PC-9 (cell line): ENCODE data around the gene AVEN. TPM values are rescaled to one million over a fixed set of nuclear protein-coding genes. Genes with fewer than 3 reads are reported as not detected.

Experiments used
- BruUV-seq: library from RNA; stranded (reverse); fragments of 400-500 nt; replicated peaks from 2 replicates; lab custom pipeline; 2021; lab: Mats Ljungman, UMichigan
- CTCF ChIA-PET: fragments of 300-600 bp; sonication (Branson Sonifier 250); formaldehyde crosslinking; loops from one replicate; lab custom pipeline; 2022; ENCODE audit warnings: antibody characterized with exemption; lab: Charles Lee
- POLR2A ChIA-PET: fragments of 300-600 bp; sonication (Branson Sonifier 250); formaldehyde crosslinking; loops from one replicate; lab custom pipeline; 2022; ENCODE audit warnings: antibody characterized with exemption; ENCODE audit not compliant: unreplicated experiment; lab: Charles Lee
- DNase-seq, 2 experiments: peaks; one replicate each; pipeline versions ENCODE4 v3.0.0 to v3.0.0-alpha.2; 2015 to 2022; ENCODE audit warnings: mixed read lengths in 1 of 2
- H2AFZ ChIP-seq: fragments of 200-600 bp; sonication (generic); 2 replicates; pipeline ENCODE4 v1.8.1; 2017; ENCODE audit warnings: antibody characterized with exemption
- H3F3A ChIP-seq: fragments of 200-600 bp; sonication (generic); 2 replicates; pipeline ENCODE4 v1.8.1; 2017; ENCODE audit warnings: antibody characterized with exemption, mild to moderate bottlenecking, low read depth; ENCODE audit not compliant: insufficient read depth
- H3K27ac ChIP-seq: fragments of 200-600 bp; sonication (generic); 2 replicates; pipeline ENCODE4 v1.6.1; 2016; ENCODE audit warnings: mixed run types
- H3K27me3 ChIP-seq: fragments of 200-600 bp; sonication (generic); 2 replicates; pipeline ENCODE4 v1.6.1; 2016; ENCODE audit warnings: low read depth, mixed run types; ENCODE audit not compliant: insufficient read depth
- H3K36me3 ChIP-seq: fragments of 200-600 bp; sonication (generic); 2 replicates; pipeline ENCODE4 v1.6.1; 2016; ENCODE audit warnings: low read depth, mixed run types
- H3K4me1 ChIP-seq: fragments of 200-600 bp; sonication (generic); replicated peaks from 2 replicates; pipeline ENCODE4 v1.6.1; 2016; ENCODE audit warnings: mixed run types; ENCODE audit not compliant: insufficient read depth
- H3K4me2 ChIP-seq: fragments of 200-600 bp; sonication (generic); 2 replicates; pipeline ENCODE4 v1.6.1; 2017; ENCODE audit warnings: mixed run types
- H3K4me3 ChIP-seq: fragments of 200-600 bp; sonication (generic); 2 replicates; pipeline ENCODE4 v1.6.1; 2016; ENCODE audit warnings: mixed run types
- H3K79me2 ChIP-seq: fragments of 200-600 bp; sonication (generic); 2 replicates; pipeline ENCODE4 v1.6.1; 2017; ENCODE audit warnings: low read depth, mixed run types
- H3K9me2 ChIP-seq: fragments of 200-600 bp; sonication (generic); 2 replicates; pipeline ENCODE4 v1.8.1; 2017; ENCODE audit warnings: mild to moderate bottlenecking; ENCODE audit not compliant: insufficient read depth
- H3K9me3 ChIP-seq: fragments of 200-600 bp; sonication (generic); 2 replicates; pipeline ENCODE4 v1.8.1; 2016; ENCODE audit warnings: low read depth; ENCODE audit not compliant: insufficient read depth
- H4K20me1 ChIP-seq: fragments of 200-600 bp; sonication (generic); 2 replicates; pipeline ENCODE4 v1.8.1; 2017; ENCODE audit not compliant: insufficient read depth
- EZH2 ChIP-seq: fragments of 200-600 bp; sonication (generic); IDR thresholded peaks from 2 replicates; pipeline ENCODE4 v1.8.0; 2017; ENCODE audit warnings: antibody characterized with exemption, low read depth
- intact Hi-C: fragments of 100-400 bp; cut with micrococcal nuclease; formaldehyde crosslinking; loops from one replicate; pipeline ENCODE4 v1.10.0; 2022; ENCODE audit not compliant: unreplicated experiment
- total RNA-seq: library from RNA; stranded (reverse); gene quantifications from 2 replicates; pipeline ENCODE4 v1.2.3, GENCODE V29; 2021
- TF ChIP-seq, protein P1 (sequence below): fragments of 200-600 bp; sonication (generic); conservative IDR thresholded peaks from 2 replicates; pipeline ENCODE4 v1.6.1; 2017; ENCODE audit warnings: mixed run types, antibody characterized with exemption, mild to moderate bottlenecking, moderate library complexity

AVEN gene
- total RNA-seq, 1 experiment from 2014 or later, result 8.7 TPM

GRCh38 chr15:33848011-33848410 is 191.0 kb downstream of the AVEN start:
- Histone ChIP-seq H3K4me3 (no peak overlapping the region), H3K27me3 (no peaks in the 10 kb centered on the region), H3K9me2 (no peaks in the 10 kb centered on the region), H3K36me3 (no peaks in the 10 kb centered on the region), H2AFZ (no peak overlapping the region), H3K9me3 (no peaks in the 10 kb centered on the region), H4K20me1 (no peaks in the 10 kb centered on the region), H3K27ac (no peak overlapping the region), H3K79me2 (no peaks in the 10 kb centered on the region), H3K4me1 (peaks cover 9% of the 10 kb centered on the region), H3K4me2 (no peak overlapping the region), H3F3A (peaks cover 10% of the 10 kb centered on the region; the same call in 1 of the 2 replicates)
- POLR2A ChIA-PET, result no interaction called here
- CTCF ChIA-PET, result no interaction called here
- no TSS peak for BruUV-seq
- intact Hi-C loops, result no loop called here
- TF ChIP-seq EZH2, result no peak
- TF ChIP-seq, protein P1, sequence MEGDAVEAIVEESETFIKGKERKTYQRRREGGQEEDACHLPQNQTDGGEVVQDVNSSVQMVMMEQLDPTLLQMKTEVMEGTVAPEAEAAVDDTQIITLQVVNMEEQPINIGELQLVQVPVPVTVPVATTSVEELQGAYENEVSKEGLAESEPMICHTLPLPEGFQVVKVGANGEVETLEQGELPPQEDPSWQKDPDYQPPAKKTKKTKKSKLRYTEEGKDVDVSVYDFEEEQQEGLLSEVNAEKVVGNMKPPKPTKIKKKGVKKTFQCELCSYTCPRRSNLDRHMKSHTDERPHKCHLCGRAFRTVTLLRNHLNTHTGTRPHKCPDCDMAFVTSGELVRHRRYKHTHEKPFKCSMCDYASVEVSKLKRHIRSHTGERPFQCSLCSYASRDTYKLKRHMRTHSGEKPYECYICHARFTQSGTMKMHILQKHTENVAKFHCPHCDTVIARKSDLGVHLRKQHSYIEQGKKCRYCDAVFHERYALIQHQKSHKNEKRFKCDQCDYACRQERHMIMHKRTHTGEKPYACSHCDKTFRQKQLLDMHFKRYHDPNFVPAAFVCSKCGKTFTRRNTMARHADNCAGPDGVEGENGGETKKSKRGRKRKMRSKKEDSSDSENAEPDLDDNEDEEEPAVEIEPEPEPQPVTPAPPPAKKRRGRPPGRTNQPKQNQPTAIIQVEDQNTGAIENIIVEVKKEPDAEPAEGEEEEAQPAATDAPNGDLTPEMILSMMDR, result no peak
- DNase-seq, result no peak

- no peaks in the 10 kb centered on the region for H3K4me1 ChIP-seq
- ChIA-PET POLR2A (interaction anchor here (0.6 kb wide), 1 partner anchor 15 kb away, joined by 5 read pairs; no protein-coding TSS in a partner anchor), CTCF (no interaction called here)
- H3K9me2 ChIP-seq, result no peaks in the 10 kb centered on the region
- no peaks in the 10 kb centered on the region for H3K79me2 ChIP-seq
- intact Hi-C loops, result loop anchor here (2.0 kb wide), 1 partner anchor 14 kb away; no protein-coding TSS in a partner anchor
- no peak overlapping the region for H3K27ac ChIP-seq
- no peak overlapping the region for H2AFZ ChIP-seq
- TF ChIP-seq, protein P1, result no peak
- TF ChIP-seq EZH2, result no peak
- no peaks in the 10 kb centered on the region for H3K36me3 ChIP-seq
- H3K27me3 ChIP-seq, result no peaks in the 10 kb centered on the region
- H3K4me3 ChIP-seq, result no peak overlapping the region
- no peaks in the 10 kb centered on the region for H3K9me3 ChIP-seq
- BruUV-seq, result no TSS peak
- no peak overlapping the region for H3K4me2 ChIP-seq
- no peaks in the 10 kb centered on the region for H3F3A ChIP-seq
- DNase-seq, result no peak
- no peaks in the 10 kb centered on the region for H4K20me1 ChIP-seq
Measured at GRCh38 chr15:33846862-33847261, 192.1 kb downstream of the AVEN start.

DNA sequence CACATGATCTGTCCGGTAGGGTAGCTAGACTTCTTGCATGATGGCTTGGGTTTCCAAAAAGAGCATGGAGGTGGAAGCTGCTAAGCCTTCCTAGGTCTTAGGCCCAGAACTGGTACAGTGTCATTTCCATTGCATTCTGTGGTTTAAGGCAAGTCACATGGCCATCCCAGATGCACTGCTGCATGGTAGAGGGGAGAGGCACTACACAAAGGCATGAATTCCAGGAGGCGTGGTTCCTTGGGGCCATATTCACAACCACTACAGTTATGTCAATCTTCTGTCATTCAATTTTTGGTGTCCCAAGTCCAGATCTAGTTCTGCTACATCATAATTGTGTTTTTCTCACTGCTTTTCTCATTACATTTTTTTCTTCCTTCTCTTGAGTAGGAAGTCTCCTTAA is 192.9 kb downstream of the AVEN start:
- Histone ChIP-seq H3F3A (no peaks in the 10 kb centered on the region), H3K27me3 (no peaks in the 10 kb centered on the region), H4K20me1 (no peaks in the 10 kb centered on the region), H3K9me2 (no peaks in the 10 kb centered on the region), H3K4me1 (no peaks in the 10 kb centered on the region), H3K4me2 (no peak overlapping the region), H3K79me2 (no peaks in the 10 kb centered on the region), H3K4me3 (no peak overlapping the region), H3K9me3 (no peaks in the 10 kb centered on the region), H3K36me3 (no peaks in the 10 kb centered on the region), H3K27ac (no peak overlapping the region), H2AFZ (no peak overlapping the region)
- ChIA-PET POLR2A (no interaction called here), CTCF (no interaction called here)
- intact Hi-C loops, result loop anchor here (2.0 kb wide), 1 partner anchor 15 kb away; no protein-coding TSS in a partner anchor
- TF ChIP-seq, protein P1, result no peak
- no peak for TF ChIP-seq EZH2
- BruUV-seq, result no TSS peak
- DNase-seq, result peak in 1 of 2 experiments; percentile 59
